Fibroblast of skin of right biceps (primary cell): ENCODE data around the gene CHADL.

Experiments used
- DNase-seq: peaks from one replicate; pipeline ENCODE4 v3.0.0-alpha.2; 2013

Gene CHADL

DNA sequence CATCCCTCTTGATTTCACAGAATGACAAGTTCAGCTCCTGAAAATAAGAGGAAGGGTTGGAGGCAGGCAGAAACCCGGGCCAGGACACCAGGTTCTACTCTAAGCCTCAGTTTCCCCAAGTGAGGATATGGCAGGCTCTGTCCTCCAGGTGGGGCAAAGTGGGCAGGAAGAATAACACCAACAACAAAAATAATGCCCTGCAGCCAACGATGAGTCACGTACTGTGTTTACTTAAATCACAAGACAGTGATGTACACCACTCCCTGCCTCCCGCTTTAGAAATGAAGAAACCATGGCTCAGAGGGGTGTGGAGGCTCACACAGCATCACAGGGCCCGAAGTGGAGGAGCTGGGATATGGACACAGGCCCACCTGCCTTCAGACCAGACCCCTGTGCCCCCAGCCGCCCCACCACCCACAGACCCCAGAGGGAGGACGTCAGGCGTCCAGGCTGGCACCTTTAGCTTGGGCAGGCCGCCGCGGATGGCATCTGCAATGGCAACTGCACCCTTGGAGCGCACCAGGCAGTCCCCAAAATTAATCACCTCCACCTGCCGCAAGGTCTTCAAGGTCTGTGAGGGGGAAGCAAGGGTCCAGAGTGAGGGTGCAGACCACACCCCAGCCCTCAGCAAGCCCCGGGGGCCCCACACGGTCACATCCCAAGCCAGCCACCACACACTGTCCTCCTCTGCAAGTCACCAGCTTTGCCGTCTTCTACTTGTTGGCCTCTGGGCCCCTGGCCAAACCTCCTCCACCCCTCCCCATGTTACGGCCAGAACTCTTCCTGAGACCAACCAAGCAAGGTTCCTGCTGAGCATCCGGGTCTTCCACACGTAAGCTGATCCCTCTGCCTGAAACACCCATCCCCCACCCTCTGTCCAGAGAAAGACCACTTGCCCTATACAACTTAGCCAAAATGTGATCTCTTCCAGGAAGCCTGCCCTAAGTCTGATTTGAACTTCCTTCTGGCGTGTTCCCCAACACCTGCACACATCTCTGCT, 15.8 kb upstream of the CHADL start:
- DNase-seq, result no peak

DNA sequence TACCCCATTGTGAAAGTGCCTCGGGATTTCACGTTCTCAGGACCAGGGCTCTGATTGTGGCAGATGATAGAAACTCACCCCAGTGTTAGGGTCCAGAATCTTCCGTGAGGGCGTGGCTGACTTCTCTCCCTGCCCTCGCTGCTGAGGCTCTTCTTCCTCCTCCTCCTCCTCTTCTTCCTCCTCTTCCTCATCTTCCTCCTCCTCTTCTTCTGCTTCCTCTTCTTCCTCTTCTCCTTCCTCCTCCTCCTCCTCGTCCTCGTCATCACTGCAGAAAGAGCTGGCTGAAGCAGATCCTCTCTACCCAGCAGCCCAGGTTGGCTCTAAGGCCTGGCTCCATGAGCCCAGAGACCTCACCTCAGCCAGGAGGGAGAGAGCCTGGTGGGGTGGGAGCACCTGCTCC, 13.5 kb upstream of the CHADL start:
- no peak for DNase-seq

DNA sequence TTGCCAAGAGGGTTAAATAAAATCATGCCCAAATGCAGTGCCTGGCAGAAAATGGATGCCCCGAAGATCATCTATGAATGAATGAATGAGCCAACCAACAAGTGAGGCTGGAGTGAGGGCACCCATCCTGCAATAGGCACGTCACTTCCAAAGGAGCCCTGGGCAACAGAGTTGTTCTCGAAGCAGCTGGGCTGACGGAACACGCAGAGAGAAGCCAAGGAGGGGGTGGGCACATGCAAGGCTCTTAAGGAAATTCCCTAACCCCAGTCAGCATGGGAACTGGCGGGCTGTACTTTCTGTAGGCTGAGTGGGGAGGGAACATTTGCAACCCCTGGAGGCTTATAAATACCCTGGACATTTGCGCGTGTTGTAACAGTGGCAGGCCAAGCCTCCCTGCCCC, 11.6 kb upstream of the CHADL start:
- DNase-seq, result no peak

GRCh38 chr22:41250127-41250526, 9.4 kb upstream of the CHADL start:
- no peak for DNase-seq

DNA sequence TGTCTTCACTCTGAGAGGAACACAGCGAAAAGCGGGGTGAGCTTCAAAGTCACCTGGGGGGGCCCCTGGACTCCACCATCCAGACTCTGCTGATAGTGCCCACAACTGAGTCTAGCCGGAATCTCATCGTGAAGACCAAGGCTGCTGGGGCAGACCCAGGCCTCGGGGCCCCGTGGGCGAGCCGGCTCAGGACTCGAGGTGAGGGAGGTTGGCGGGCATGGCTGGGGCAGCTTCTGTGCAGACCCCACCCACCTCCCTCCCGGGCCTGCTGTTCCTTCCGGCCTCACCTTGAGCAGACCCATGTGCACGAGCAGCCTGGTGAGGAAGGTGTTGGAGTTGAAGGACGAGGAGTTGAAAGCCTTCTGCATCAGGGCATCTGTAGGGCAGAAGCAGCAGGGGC, 8.7 kb upstream of the CHADL start:
- no peak for DNase-seq

DNA sequence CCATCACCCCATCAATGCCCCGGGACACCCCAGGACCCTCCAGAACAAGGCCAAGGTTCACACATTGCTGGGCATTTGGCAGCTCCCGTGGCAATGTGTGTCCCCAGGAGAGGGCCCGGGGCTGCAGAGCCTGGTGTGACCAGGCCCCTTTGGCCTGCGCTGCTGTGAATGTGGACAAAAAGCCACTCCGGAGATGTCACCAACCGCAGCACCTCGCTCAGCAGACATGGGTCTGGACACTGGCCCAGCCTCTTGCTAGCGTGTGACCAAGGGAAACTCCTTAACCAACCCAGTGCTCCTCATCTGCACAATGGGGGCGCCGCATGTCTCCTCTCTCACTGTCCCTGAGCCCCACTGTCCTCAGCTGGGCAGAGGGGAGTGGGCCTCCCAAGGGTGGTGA, 8.0 kb upstream of the CHADL start:
- no peak for DNase-seq

- no peak for DNase-seq
Observed at GRCh38 chr22:41248314-41248713, 7.6 kb upstream of the CHADL start.

- no peak for DNase-seq
Observed at GRCh38 chr22:41247703-41248102, 7.0 kb upstream of the CHADL start.

- no peak for DNase-seq
Observed at GRCh38 chr22:41245917-41246499, 5.3 kb upstream of the CHADL start.

DNA sequence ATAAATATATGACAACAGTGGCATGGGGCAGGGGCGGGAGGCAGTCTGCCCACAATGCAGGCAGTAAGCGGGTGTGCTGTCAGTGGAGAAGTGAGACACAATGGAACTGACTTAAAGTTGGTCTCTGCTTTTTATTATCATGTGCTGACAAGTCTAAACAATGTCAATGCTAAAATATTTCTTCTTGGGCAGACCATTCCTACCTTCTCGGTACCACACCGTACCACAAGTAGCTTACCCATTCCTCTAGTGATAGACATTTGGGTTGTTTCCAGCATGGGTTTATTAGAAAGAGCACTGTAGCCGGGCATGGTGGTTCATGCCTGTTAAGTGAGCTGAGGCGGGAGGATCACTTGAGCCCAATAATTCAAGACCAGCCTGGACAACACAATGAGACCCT, 2.6 kb upstream of the CHADL start:
- DNase-seq, result no peak

DNA sequence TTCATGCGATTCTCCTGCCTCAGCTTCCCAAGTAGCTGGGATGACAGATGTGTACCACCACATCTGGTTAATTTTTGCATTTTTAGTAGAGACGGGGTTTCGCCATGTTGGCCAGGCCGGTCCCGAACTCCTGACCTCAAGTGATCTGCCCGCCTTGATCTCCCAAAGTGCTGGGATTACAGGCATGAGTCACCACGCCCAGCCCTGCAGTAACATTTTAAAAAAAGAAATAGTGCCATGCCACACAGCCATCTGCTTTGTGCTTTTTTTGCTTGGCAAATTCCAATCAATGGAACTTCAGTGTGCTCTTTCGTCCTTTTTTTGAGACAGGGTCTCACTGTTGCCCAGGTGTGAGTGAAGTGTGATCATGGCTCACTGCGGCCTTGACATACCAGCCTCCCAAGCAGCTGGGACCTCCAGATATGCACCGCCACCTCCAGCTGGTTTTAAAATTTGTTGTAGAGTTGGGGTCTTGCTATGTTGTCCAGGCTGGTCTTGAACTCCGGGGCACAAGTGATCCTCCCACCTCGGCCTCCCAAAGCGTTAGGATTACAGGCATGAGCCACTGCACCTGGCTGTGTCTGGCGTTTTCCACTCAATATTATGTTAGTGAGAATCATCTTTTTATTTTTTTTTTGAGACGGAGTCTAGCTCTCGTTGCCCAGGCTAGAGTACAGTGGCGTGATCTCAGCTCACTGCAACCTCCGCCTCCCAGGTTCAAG, 1.8 kb upstream of the CHADL start:
- DNase-seq, result no peak

- no peak for DNase-seq
Observed at GRCh38 chr22:41241133-41241676, 474 bp upstream of the CHADL start.

DNA sequence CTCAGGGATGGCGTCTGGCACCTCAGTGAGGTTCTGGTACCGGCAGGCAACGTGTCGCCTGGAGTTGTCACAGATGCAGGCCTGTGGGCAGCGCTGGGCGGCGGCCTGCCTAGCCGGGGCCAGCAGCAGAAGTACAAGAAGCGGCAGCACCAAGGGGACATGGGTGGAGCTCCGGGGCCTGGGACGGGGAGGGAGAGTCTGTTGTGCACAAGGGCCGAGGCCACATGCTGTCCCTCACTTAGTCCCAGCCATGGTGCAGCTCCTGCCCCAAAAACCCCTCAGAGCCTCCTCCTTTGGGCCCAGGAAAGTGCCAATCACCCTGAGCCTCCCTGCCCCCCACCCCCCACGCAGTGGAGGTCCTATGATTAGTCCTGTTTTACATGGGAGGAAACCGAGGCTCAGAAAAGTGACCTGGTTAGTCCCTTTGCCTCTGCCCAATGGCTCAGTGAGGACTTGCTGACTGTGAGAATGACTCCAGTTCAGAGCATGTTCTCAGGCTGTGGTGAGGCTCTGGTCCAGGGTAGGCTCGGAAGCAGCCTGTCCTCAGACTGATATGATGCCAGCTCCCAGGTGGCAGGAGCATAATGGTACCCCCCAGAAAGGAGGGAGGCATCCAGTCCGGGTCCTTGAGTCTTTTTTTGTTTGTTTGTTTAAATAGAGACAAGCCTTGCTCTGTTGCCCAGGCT, 1.1 kb downstream of the CHADL start:
- DNase-seq, result no peak

DNA sequence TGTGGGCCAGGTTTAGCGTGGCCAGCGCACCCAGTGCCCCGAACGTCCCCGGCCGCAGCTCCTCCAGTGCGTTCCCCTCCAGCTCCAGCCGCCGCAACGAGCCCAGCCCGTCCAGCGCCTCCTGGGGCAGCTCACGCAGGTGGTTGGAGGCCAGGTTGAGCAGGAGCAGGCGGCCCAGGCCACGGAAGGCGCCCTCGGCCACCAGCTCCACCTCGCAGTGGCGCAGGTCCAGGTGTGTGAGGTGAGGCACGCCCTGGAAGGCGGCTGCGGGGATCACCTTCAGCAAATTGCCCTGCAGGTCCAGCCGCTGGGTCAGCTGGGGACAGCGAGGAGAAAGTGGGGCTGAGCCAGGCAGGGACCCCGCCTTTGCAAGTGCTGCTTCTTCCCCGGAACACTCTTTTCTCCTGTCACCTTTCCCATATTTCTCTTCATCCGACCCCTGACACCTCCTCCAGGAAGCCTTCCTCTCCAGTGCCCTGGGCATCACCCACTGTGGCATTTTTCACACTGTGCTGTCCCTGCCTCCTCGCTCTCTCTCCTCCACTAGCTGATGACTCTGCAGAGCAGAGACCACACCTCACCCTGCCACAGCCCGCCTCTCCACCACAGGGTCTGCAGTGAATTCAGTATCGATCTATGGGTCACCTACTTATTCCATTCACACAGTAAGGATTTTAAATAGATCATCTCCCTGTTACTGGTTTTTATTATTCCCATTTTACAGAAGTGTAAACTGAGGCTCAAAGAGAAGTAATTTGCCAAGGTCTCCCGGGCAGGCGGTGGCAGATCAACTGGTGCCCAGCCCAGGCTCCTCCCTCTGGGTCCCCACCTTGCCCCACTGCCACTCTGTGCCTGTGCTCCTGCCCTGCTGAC, 1.9 kb downstream of the CHADL start:
- no peak for DNase-seq

DNA sequence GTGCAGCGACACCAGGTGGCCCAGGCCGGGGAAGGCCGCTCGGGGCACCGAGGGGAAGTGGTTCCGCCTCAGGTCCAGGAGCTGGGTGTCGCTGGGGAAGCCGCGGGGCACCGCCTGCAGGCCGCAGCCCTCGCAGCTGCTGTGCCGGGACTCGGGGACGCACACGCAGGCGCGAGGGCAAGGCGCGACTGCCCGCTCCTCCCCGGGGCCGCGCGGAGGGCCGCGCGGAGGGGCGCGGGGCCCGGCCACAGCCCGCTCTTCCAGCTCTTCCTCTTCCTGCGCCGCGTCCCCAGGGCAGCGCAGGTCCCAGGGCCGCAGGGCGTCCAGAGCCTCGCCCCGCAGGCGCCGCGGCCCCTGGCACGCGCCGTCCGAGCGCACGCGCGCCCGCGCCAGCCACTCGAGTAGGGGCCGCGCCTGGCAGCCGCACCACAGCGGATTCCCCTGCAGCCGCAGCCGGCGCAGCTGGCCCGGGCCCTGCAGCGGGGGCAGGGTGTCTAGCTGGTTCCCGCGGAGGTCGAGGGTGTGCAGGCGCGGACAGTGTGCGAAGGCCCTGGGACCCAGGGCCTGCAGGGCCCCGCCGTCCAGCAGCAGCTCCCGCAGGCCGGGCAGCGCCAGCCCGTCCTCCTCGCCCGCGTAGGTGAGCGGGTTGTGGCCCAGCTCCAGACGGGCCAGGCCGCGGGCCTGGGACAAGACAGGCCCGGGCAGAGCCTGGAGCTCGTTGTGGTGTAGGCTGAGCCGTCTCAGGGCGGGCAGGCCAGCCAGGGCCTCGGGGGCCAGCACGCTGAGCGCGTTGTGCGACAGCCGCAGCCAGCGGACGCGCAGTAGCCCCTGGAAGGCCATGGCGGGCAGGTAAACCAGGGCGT, 2.8 kb downstream of the CHADL start:
- DNase-seq, result peak; percentile 39

DNA sequence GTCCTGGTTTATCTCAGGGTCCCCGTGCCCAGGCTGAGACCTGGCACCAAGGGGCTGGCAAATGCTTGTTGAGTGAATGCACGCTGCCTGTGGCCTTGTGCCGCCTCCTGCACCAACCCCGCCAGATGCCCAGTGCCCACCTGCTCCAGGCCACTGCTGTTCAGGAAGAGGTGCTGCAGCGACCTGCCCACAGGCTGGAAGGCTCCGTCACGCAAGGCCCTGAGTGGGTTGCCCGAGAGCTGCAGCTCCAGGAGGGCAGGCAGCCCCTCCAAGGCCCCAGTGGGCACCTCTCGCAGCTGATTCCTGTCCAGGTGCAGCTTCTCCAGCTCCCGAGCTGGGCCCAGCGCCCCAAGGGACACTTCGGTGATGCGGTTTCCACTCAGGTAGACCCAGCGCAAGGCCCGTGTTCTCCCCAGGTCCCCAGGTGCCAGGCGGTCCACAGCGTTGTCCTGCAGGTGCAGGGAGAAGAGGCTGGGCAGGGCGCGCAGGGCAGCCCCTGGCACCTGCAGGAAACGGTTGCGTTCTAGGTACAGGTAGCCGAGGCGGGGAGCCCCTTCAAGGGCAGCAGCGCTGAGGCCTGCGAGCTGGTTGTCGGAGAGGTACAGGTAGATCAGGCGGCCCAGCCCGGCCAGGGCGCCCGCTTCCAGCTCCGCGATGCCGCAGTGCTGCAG, 3.6 kb downstream of the CHADL start:
- no peak for DNase-seq

DNA sequence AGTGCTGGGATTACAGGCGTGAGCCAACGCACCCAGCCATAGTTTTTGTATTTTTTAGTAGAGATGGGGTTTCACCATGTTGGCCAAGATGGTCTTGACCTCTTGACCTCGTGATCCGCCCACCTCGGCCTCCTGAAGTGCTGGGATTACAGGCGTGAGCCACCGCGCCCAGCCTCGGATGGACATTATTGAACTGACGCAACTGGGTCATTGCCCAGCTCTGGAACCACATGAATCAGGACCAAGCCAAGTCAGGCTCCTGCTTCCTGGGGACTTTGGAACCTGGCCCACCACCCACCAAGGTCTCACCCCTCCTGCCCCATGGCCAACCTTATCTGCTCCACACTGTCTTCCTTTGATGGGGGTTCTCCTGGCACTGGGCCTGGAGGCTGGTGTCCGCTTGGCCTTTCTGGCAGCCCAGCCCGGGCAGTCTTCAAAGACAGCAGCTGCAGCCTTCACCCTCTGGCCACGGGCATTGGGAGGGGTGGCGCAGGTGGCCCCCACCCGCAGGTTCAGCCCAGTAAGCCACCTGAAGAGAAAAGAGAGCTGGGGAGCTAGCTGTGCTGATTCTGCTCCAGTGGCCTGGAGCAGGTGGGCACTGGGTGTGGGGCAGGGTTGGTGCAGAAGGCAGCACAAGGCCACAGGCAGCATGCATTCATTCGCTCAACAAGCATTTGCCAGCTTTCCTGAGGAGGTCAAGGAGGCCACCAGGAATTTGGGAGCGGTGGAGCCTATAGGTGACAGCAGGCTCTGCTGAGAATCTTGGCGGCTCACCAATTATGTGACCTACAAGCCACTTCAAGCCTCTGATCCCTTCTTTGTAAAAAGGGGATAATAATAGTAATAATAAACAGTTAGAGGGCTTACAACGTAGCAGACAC, 5.7 kb downstream of the CHADL start:
- DNase-seq, result no peak

GRCh38 chr22:41231369-41231768, 9.4 kb downstream of the CHADL start:
- no peak for DNase-seq

DNA sequence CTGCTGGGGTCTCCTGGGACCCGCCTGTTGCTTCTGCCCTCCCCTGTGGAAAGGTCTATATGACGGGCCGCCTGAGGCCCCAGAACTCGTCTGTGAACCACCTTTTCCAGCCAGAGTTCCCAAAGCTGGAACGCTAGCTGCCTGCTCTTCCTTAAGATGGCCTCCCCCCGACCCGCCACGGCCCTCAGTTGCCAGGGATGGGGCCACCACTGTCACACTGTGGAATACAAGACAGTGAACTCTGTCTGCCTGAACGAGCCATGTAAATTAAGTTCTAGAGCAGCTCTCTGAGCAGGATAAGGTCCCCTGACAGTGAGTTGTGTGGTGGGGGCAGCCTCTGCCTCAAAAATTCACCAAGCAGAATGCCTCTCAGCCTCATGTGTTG, 10.3 kb downstream of the CHADL start:
- DNase-seq, result no peak
